CMK (cell line): ENCODE measurements around the gene KRT14.
"Not testable (repeated sequence)": the region's sequence is repeated elsewhere in the genome, so short reads cannot be mapped to it uniquely, and the experiment has no call there.

Source experiments
- DNase-seq: peaks from one replicate; pipeline ENCODE4 v3.0.0-alpha.2; 2010; ENCODE audit warnings: low read depth

KRT14 gene

GRCh38 chr17:41586863-41587495, at the start of gene KRT14:
TSS of gene KRT14 (minus strand) at chr17:41586895. CDS start at chr17:41586834, 61 bp downstream.
- no peak for DNase-seq

- DNase-seq, result no peak
Measured at GRCh38 chr17:41635121-41636097, 48.7 kb upstream of the KRT14 start.

GRCh38 chr17:41634639-41635038, 47.9 kb upstream of the KRT14 start:
- no peak for DNase-seq

- no peak for DNase-seq
Measured at GRCh38 chr17:41633556-41634199, 47.0 kb upstream of the KRT14 start.

- no peak for DNase-seq
Measured at GRCh38 chr17:41632482-41633105, 45.9 kb upstream of the KRT14 start.

GRCh38 chr17:41631898-41632285, 45.2 kb upstream of the KRT14 start:
- no peak for DNase-seq

GRCh38 chr17:41631025-41631897, 44.6 kb upstream of the KRT14 start:
- no peak for DNase-seq

- DNase-seq, result no peak
Measured at GRCh38 chr17:41629826-41630670, 43.4 kb upstream of the KRT14 start.

- DNase-seq, result no peak
Measured at GRCh38 chr17:41629316-41629715, 42.6 kb upstream of the KRT14 start.

GRCh38 chr17:41628621-41629255, 42.0 kb upstream of the KRT14 start:
- DNase-seq, result not testable (repeated sequence)

- DNase-seq, result not testable (repeated sequence)
Measured at GRCh38 chr17:41628073-41628370, 41.3 kb upstream of the KRT14 start.

- DNase-seq, result no peak
Measured at GRCh38 chr17:41627316-41628072, 40.8 kb upstream of the KRT14 start.

GRCh38 chr17:41626914-41627295, 40.2 kb upstream of the KRT14 start:
- not testable (repeated sequence) for DNase-seq

GRCh38 chr17:41626028-41626913, 39.6 kb upstream of the KRT14 start:
- DNase-seq, result not testable (repeated sequence)

GRCh38 chr17:41625602-41626001, 38.9 kb upstream of the KRT14 start:
- no peak for DNase-seq

GRCh38 chr17:41624208-41625101, 37.8 kb upstream of the KRT14 start, which contains the start of gene KRT17:
TSS of gene KRT17 (minus strand) at chr17:41624575. CDS start at chr17:41624509, 66 bp downstream.
- DNase-seq, result no peak
